K562 (cell line): ENCODE data around the gene EPN3. TPM values are rescaled to one million over a fixed set of nuclear protein-coding genes. Genes with fewer than 3 reads are reported as not detected.
A peak's percentile ranks its signal among the peaks of the same experiment; 100 is the strongest.

Source experiments
- BHLHE40 ChIP-seq: IDR thresholded peaks from 2 replicates; pipeline ENCODE4 v1.6.1; 2011; ENCODE audit warnings: low read length, improper control_type of control experiment
- CBFA2T2 ChIP-seq: fragments of 450-650 bp; conservative IDR thresholded peaks from 2 replicates; pipeline ENCODE4 v1.6.1; 2017; ENCODE audit warnings: mild to moderate bottlenecking
- CEBPB ChIP-seq: fragments of 450-650 bp; IDR thresholded peaks from 2 replicates; pipeline ENCODE4 v1.6.1; 2016; ENCODE audit warnings: missing genetic modification characterization, missing compliant biosample characterization
- CTBP1 ChIP-seq: fragments of 450-650 bp; IDR thresholded peaks from 2 replicates; pipeline ENCODE4 v1.6.1; 2016; ENCODE audit warnings: borderline replicate concordance
- CTCFL ChIP-seq: IDR thresholded peaks from 2 replicates; pipeline ENCODE4 v1.6.1; 2011; ENCODE audit warnings: borderline replicate concordance, low read depth, mild to moderate bottlenecking, moderate library complexity, low read length; ENCODE audit not compliant: insufficient read depth, poor library complexity, severe bottlenecking
- DEAF1 ChIP-seq: fragments of 450-650 bp; formaldehyde crosslinking; IDR thresholded peaks from 2 replicates; pipeline ENCODE4 v1.4.0; 2020; ENCODE audit warnings: mild to moderate bottlenecking, moderate library complexity
- HEY1 ChIP-seq: fragments of 250-450 bp; sonication (Bioruptor Pico); IDR thresholded peaks from 2 replicates; pipeline ENCODE4 v1.5.0; 2020; ENCODE audit warnings: mild to moderate bottlenecking, moderate library complexity, borderline replicate concordance
- KDM2B ChIP-seq: fragments of 250-450 bp; sonication (Bioruptor Pico); IDR thresholded peaks from 2 replicates; pipeline ENCODE4 v1.8.0; 2021; ENCODE audit warnings: mild to moderate bottlenecking, moderate library complexity
- MYNN ChIP-seq, 2 experiments: sonication (generic); formaldehyde crosslinking in 1 of 2; IDR thresholded peaks; 2 replicates each; pipeline versions ENCODE4 v1.5.0 to v1.6.1; 2016 to 2020; ENCODE audit warnings: antibody characterized with exemption in 1 of 2, missing genetic modification reagents in 1 of 2
- PHB2 ChIP-seq: fragments of 450-650 bp; IDR thresholded peaks from 2 replicates; pipeline ENCODE4 v1.6.1; 2017; ENCODE audit warnings: low read depth
- RAD21 ChIP-seq, 2 experiments: fragments of 250-450 bp in 1 of 2; fragments of 450-650 bp in 1 of 2; sonication (Bioruptor Pico) in 1 of 2; formaldehyde crosslinking in 1 of 2; IDR thresholded peaks in 1 of 2; conservative IDR thresholded peaks in 1 of 2; 2 replicates each; pipeline versions ENCODE4 v1.4.0 to v1.8.0; 2020 to 2022; ENCODE audit warnings: mild to moderate bottlenecking in 2 of 2, moderate library complexity in 1 of 2
- RAD51 ChIP-seq: fragments of 450-650 bp; IDR thresholded peaks from 2 replicates; pipeline ENCODE4 v1.7.1; 2016; ENCODE audit warnings: low read depth, mild to moderate bottlenecking, borderline replicate concordance
- SP1 ChIP-seq: sonication (generic); formaldehyde crosslinking; IDR thresholded peaks from 2 replicates; pipeline ENCODE4 v1.8.1; 2022; ENCODE audit warnings: mild to moderate bottlenecking, missing genetic modification reagents
- USF1 ChIP-seq: sonication (generic); formaldehyde crosslinking; IDR thresholded peaks from 2 replicates; pipeline ENCODE4 v1.9.0; 2022; ENCODE audit warnings: mild to moderate bottlenecking, missing genetic modification reagents
- YY1 ChIP-seq, 3 experiments: IDR thresholded peaks; 2 replicates each; pipeline ENCODE4 v1.6.1; 2011; ENCODE audit warnings: low read length in 2 of 3, mild to moderate bottlenecking in 2 of 3, moderate library complexity in 2 of 3, borderline replicate concordance in 1 of 3, control low read depth in 1 of 3, low read depth in 1 of 3; ENCODE audit not compliant: insufficient read depth in 3 of 3, insufficient replicate concordance in 2 of 3, control insufficient read depth in 1 of 3, insufficient read length in 1 of 3; ENCODE audit errors: extremely low read depth in 1 of 3
- ZNF165 ChIP-seq: fragments of 250-450 bp; sonication (Bioruptor Pico); IDR thresholded peaks from 2 replicates; pipeline ENCODE4 v1.4.0; 2020; ENCODE audit warnings: borderline replicate concordance
- ZNF280A ChIP-seq: fragments of 450-650 bp; IDR thresholded peaks from 2 replicates; pipeline ENCODE4 v1.6.1; 2018; ENCODE audit warnings: mild to moderate bottlenecking, low read depth; ENCODE audit not compliant: partially characterized antibody
- ZNF3 ChIP-seq: fragments of 250-450 bp; sonication (Bioruptor Pico); IDR thresholded peaks from 2 replicates; pipeline ENCODE4 v1.5.0; 2021; ENCODE audit warnings: mild to moderate bottlenecking, moderate library complexity
- ZNF583 ChIP-seq: fragments of 250-450 bp; sonication (Bioruptor Pico); IDR thresholded peaks from 2 replicates; pipeline ENCODE4 v1.4.0; 2020
- ZNF589 ChIP-seq: fragments of 200-800 bp; sonication (Bioruptor generic); IDR thresholded peaks from 2 replicates; pipeline ENCODE4 v1.6.1; 2016; ENCODE audit warnings: low read depth, missing genetic modification characterization, missing compliant biosample characterization
- polyA plus RNA-seq, 8 experiments: library from polyadenylated mRNA; depleted of rRNA in 4 of 8; stranded (reverse) in 5 of 8; unstranded in 3 of 8; fragments of >200 nt; fragmentation: Nextera tagmentation in 2 of 8; fragmentation: Illumina TruSeq in 1 of 8; extraction: Ambion mirVana in 2 of 8; extraction: Trizol in 1 of 8; gene quantifications; 2 replicates each; pipeline versions ENCODE4 v1.2.1 to v1.2.3, GENCODE V29; 2011 to 2014; ENCODE audit warnings: inconsistent platforms in 1 of 8, missing spikeins in 1 of 8
- total RNA-seq, 7 experiments: library from RNA; depleted of rRNA in 6 of 7; stranded (reverse); fragments of >200 nt in 6 of 7; fragmentation: Illumina TruSeq in 2 of 7; extraction: Trizol in 2 of 7; gene quantifications; 2 replicates each; pipeline versions ENCODE4 v1.2.1 to v1.2.3, GENCODE V29; 2011 to 2021; ENCODE audit warnings: low replicate concordance in 1 of 7

The EPN3 gene
- total and polyA plus RNA-seq, 9 of the 15 experiments (the other 6 are each of a cell fraction or from before 2014, with no cell fraction given): 0.16 TPM; not detected in 8

GRCh38 chr17:50550661-50551432 is 18.3 kb downstream of the EPN3 start (continued):
- no peak for TF ChIP-seq ZNF280A
- TF ChIP-seq ZNF165 (CRISPR knock-in tag): no peak
- 0 out of 2 replicates have a peak, but pooled peaks have one; percentile 18 for TF ChIP-seq CBFA2T2
- peak; percentile 83 for TF ChIP-seq RAD51
- peak; percentile 82 for TF ChIP-seq BHLHE40
- peak; percentile 86 for TF ChIP-seq USF1 (CRISPR knock-in tag)
- peak; percentile 56; the same call in 1 of the 2 replicates for TF ChIP-seq CTBP1
- peak; percentile 89 to 97 for TF ChIP-seq RAD21 (CRISPR knock-in tag; conservative IDR thresholded peaks at IDR 0.05 in 1 of 2, IDR thresholded peaks at IDR 0.05 in 1 of 2)
- no peak for TF ChIP-seq ZNF583 (CRISPR knock-in tag)
- no peak for TF ChIP-seq PHB2
- peak; percentile 20 for TF ChIP-seq CTCFL
- TF ChIP-seq YY1 (IDR thresholded peaks at IDR 0.05; ENCODE audit: borderline replicate concordance in 1 of 3, control insufficient read depth in 1 of 3, extremely low read depth in 1 of 3, insufficient read depth in 3 of 3, insufficient read length in 1 of 3, insufficient replicate concordance in 2 of 3, low read depth in 1 of 3, low read length in 2 of 3): peak in 1 of 3 experiments; percentile 40
- no peak for TF ChIP-seq HEY1 (CRISPR knock-in tag)
- TF ChIP-seq DEAF1 (CRISPR knock-in tag): peak; percentile 75
- 0 out of 2 replicates have a peak, but pooled peaks have one; percentile 28 for TF ChIP-seq MYNN (IDR thresholded peaks at IDR 0.05)
- TF ChIP-seq MYNN (CRISPR knock-in tag; IDR thresholded peaks at IDR 0.05): no peak
- TF ChIP-seq SP1 (CRISPR knock-in tag): peak; percentile 61; the same call in 1 of the 2 replicates
- no peak for TF ChIP-seq KDM2B (CRISPR knock-in tag)
- TF ChIP-seq CEBPB: peak; percentile 48; the same call in 1 of the 2 replicates
- no peak for TF ChIP-seq ZNF589 (CRISPR knock-in tag)
- no peak for TF ChIP-seq ZNF3 (CRISPR knock-in tag)
